ENCODE data around the gene ZBTB5. TPM values are rescaled to one million over a fixed set of nuclear protein-coding genes. Genes with fewer than 3 reads are reported as not detected.

Gene ZBTB5
- polyA plus RNA-seq, 2 donors, result 6.1 to 9.9 TPM

DNA sequence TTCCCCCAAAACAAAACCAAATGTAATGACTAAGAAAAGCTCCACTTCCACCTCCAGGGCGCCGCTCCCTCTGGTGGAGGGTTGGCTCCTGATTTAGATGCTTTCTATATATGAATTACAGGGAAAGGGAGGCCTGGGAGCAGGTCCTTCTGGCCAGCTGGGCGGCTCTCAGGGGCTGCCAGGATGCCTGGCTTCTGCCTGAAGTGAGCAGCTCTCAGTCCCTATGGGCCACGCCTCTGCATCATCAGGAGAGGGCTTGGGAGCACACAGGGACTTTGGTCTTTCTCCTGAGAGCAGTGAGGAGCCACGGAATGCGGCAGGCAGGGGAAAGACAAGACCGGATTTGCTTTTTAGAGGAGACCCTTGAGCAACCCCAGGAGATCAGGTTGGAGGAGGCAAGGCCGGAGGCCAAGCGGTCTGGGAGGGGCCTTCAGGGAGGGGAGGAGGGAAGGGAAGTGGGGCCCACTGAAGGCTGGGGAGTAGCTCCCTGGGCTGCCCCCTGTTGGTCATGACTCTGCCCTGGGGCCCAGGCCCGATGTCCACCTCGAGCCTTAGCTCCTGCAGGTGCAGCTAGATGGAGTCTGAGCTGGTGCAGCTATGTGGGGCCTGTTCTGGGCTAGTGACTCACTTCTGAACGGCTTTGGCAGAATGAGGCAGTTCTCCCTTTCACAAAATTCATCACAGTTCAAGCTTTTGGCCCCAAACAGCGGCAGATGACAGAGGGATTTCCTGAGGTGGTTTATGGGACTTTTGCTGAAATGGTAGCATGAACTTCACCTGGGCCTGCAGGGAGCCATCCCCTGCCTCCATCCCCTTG, 54.1 kb downstream of the ZBTB5 start:
- peaks cover 3% of the 10 kb centered on the region in 2 donors for H3K4me1 ChIP-seq (ENCODE audit: control insufficient read depth in 2 of 2, insufficient read depth in 2 of 2, low read length in 1 of 2)
- H3K27me3 ChIP-seq (ENCODE audit: control insufficient read depth in 1 of 2, insufficient read depth in 2 of 2, low read length in 2 of 2), result no peaks in the 10 kb centered on the region
- no peaks in the 10 kb centered on the region for H3K36me3 ChIP-seq (ENCODE audit: control insufficient read depth in 2 of 2, insufficient read depth in 2 of 2, low read length in 1 of 2)
- 76 to 80% methylated on average over 12 of the region's 13 CpGs for WGBS, 2 donors
- no peaks in the 10 kb centered on the region for H3K9me3 ChIP-seq (ENCODE audit: control insufficient read depth in 2 of 2, insufficient read depth in 1 of 2, low read depth in 1 of 2, low read length in 1 of 2)
- no peak overlapping the region for H3K4me3 ChIP-seq (ENCODE audit: low read depth in 1 of 2, low read length in 2 of 2)
- H3K27ac ChIP-seq (ENCODE audit: low read depth in 2 of 2, low read length in 1 of 2), result no peak overlapping the region

DNA sequence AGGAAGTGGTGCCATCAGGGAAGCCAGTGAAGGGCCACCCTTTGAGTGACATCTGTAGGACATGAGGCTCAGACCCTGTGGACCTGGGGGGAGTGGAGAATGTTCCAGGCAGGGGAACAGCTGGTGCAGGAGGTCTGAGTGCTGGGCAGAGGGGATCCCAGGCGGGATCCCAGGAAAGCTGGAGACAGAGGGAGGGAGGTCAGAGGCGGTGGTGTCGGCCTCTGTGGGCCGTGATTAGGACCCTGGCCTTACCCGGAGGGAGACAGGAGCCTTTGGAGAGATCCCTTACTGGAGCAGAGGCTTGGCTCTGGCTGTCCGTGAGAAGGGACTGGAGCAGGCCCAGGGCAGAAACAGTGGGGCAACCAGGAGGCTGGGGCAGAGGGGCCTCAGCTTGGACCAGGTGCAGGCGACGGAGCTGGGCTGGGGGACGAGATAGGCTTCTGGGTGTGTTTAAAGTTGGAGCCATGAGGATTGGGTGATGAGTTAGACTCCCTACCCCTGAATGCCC, 54.8 kb downstream of the ZBTB5 start:
- Histone ChIP-seq H3K4me3 (ENCODE audit: low read depth in 1 of 2, low read length in 2 of 2) (no peak overlapping the region), H3K4me1 (ENCODE audit: control insufficient read depth in 2 of 2, insufficient read depth in 2 of 2, low read length in 1 of 2) (peaks cover 3% of the 10 kb centered on the region in 2 donors), H3K27ac (ENCODE audit: low read depth in 2 of 2, low read length in 1 of 2) (no peak overlapping the region), H3K36me3 (ENCODE audit: control insufficient read depth in 2 of 2, insufficient read depth in 2 of 2, low read length in 1 of 2) (no peaks in the 10 kb centered on the region), H3K9me3 (ENCODE audit: control insufficient read depth in 2 of 2, insufficient read depth in 1 of 2, low read depth in 1 of 2, low read length in 1 of 2) (no peaks in the 10 kb centered on the region), H3K27me3 (ENCODE audit: control insufficient read depth in 1 of 2, insufficient read depth in 2 of 2, low read length in 2 of 2) (peaks cover 0 to under 1% of the 10 kb centered on the region in 2 donors)
- 93 to 94% methylated on average over 9 of the region's 9 CpGs for WGBS, 2 donors

DNA sequence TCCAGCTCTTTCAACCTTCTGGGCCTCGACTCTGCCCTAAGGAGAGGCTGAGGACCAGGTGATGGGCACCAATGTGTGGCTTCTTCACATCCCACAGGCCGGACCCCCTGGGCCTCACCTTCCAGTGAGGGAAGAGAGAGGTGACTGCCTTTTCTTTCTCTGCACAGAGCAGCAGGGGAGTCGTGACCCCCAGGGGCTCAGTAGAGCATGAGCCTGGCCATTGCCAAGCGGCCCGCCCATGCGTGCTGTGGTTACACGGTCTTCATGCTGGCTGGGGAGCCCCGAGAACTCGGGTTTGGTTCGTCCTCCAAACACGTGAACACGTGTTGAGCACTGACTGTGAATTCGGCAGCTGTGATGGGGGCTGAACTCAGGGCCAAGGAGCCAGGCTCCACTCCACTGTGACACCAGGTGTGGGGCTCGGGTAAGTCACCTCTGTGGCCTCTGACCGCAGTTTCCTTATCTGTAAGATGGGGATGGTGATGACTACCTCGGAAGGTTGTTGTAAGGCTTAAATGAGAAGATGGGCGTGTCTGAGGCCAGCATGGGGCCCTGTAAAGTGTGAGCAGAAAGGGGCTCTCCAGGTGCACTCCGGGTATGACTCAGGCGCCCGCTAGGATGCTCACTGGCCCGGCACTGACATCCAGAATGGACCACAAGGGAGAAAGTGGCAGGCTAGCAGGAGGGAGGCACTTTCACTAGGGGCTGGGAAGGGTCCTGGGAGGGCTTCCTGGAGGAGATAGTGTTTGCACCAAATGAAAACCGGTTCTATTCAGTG, 56.1 kb downstream of the ZBTB5 start:
- no peak overlapping the region for H3K4me3 ChIP-seq (ENCODE audit: low read depth in 1 of 2, low read length in 2 of 2)
- no peaks in the 10 kb centered on the region for H3K9me3 ChIP-seq (ENCODE audit: control insufficient read depth in 2 of 2, insufficient read depth in 1 of 2, low read depth in 1 of 2, low read length in 1 of 2)
- 75 to 79% methylated on average over 22 of the region's 22 CpGs for WGBS, 2 donors
- H3K36me3 ChIP-seq (ENCODE audit: control insufficient read depth in 2 of 2, insufficient read depth in 2 of 2, low read length in 1 of 2), result no peaks in the 10 kb centered on the region
- no peak overlapping the region for H3K27ac ChIP-seq (ENCODE audit: low read depth in 2 of 2, low read length in 1 of 2)
- peaks cover 0 to 3% of the 10 kb centered on the region in 2 donors for H3K27me3 ChIP-seq (ENCODE audit: control insufficient read depth in 1 of 2, insufficient read depth in 2 of 2, low read length in 2 of 2)
- peaks cover 3% of the 10 kb centered on the region in 2 donors for H3K4me1 ChIP-seq (ENCODE audit: control insufficient read depth in 2 of 2, insufficient read depth in 2 of 2, low read length in 1 of 2)

DNA sequence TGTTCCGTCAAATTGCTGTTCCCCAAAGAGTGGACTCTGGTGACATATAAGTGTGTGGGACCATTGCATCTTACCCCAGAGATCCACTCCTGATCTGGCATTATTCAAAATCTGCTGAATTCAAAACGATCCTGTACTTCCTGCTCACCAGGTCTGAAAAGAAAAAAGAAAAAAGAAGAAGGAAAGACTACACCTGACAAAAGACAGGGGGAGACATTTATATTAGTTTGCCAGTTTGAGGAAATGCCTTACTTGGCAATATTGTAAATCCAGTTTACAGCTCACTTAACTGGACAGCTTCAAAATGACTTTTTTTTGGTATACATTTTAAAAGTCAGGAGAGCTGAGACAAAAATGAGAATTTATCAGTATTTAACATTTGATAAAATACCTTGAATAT, 57.8 kb downstream of the ZBTB5 start:
- no peak overlapping the region for H3K4me3 ChIP-seq (ENCODE audit: low read depth in 1 of 2, low read length in 2 of 2)
- no peak overlapping the region for H3K27ac ChIP-seq (ENCODE audit: low read depth in 2 of 2, low read length in 1 of 2)
- H3K36me3 ChIP-seq (ENCODE audit: control insufficient read depth in 2 of 2, insufficient read depth in 2 of 2, low read length in 1 of 2), result no peaks in the 10 kb centered on the region
- peaks cover 0 to 3% of the 10 kb centered on the region in 2 donors for H3K27me3 ChIP-seq (ENCODE audit: control insufficient read depth in 1 of 2, insufficient read depth in 2 of 2, low read length in 2 of 2)
- WGBS, 2 donors, result 49 to 59% methylated on average over 2 of the region's 2 CpGs
- no peaks in the 10 kb centered on the region for H3K9me3 ChIP-seq (ENCODE audit: control insufficient read depth in 2 of 2, insufficient read depth in 1 of 2, low read depth in 1 of 2, low read length in 1 of 2)
- H3K4me1 ChIP-seq (ENCODE audit: control insufficient read depth in 2 of 2, insufficient read depth in 2 of 2, low read length in 1 of 2), result peaks cover 0 to 5% of the 10 kb centered on the region in 2 donors

DNA sequence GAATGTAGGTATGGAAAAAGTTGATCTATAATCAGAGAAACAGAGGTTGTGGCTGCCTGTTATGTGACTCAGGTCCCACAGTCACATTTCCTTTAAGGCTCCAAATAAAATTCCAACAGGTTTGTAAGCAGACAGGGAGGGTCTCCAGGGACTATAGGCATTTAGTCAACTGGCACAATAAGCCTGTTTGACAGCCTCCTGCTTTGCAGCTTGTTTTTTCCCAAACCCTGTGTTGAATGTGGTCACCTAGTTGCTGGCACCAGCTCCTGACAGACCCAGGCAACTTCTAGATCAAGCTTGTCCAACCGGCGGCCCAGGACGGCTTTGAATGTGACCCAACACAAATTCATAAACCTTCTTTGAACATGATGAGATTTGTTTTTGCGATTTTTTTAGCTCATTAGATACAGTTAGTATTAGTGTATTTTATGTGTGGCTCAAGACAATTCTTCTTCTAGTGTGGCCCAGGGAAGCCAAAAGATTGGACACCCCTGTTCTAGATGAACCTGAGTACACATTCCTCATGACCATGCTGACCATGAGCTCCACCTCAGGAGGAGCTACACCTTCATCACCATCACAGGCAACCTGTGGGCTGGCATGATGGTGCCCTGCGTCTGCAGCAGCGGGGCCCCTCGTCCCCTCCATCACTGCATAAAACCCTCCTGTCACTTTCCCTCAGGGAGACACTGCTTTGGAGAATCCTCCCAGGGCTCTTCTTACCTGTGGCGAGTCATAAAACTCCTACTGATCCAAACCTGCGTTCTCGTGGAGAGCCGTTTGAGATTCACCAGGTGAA, 58.4 kb downstream of the ZBTB5 start:
- H3K36me3 ChIP-seq (ENCODE audit: control insufficient read depth in 2 of 2, insufficient read depth in 2 of 2, low read length in 1 of 2), result no peaks in the 10 kb centered on the region
- H3K9me3 ChIP-seq (ENCODE audit: control insufficient read depth in 2 of 2, insufficient read depth in 1 of 2, low read depth in 1 of 2, low read length in 1 of 2), result no peaks in the 10 kb centered on the region
- H3K4me1 ChIP-seq (ENCODE audit: control insufficient read depth in 2 of 2, insufficient read depth in 2 of 2, low read length in 1 of 2), result peaks cover 0 to 2% of the 10 kb centered on the region in 2 donors
- peak overlapping the region in 1 of 2 donors; percentile 37 for H3K27ac ChIP-seq (ENCODE audit: low read depth in 2 of 2, low read length in 1 of 2)
- H3K4me3 ChIP-seq (ENCODE audit: low read depth in 1 of 2, low read length in 2 of 2), result no peak overlapping the region
- peaks cover 0 to 3% of the 10 kb centered on the region in 2 donors for H3K27me3 ChIP-seq (ENCODE audit: control insufficient read depth in 1 of 2, insufficient read depth in 2 of 2, low read length in 2 of 2)
- WGBS, 2 donors, result 76 to 83% methylated on average over 11 of the region's 11 CpGs

DNA sequence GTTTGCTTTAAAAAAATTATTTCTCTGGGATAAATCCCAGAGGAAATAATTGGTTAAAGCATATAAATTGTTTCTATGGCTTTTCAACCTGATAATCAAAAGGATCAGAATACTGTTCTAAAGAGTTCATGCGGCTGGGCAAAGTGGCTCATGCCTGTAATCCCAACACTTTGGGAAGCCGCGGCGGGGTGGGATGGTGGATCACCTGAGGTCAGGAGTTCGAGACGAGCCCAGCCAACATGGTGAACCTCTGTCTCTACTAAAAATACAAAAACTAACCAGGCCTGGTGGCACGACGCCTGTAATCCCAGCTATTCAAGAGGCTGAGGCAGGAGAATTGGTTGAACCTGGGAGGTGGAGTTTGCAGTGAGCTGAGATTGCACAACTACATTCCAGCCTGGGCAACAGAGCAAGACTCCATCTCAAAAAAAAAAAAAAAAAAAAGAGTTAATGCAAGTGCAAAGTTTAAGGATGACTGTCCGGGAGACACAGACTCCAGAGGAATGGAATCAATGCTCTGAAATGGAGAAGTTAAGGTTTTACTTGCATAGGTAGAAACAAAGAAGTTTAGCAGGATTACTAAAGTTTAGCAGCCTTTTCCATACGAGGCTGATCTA, 59.4 kb downstream of the ZBTB5 start:
- WGBS, 2 donors, result 85 to 86% methylated on average over 10 of the region's 10 CpGs
- no peak overlapping the region for H3K27ac ChIP-seq (ENCODE audit: low read depth in 2 of 2, low read length in 1 of 2)
- peaks cover 0 to 3% of the 10 kb centered on the region in 2 donors for H3K27me3 ChIP-seq (ENCODE audit: control insufficient read depth in 1 of 2, insufficient read depth in 2 of 2, low read length in 2 of 2)
- H3K4me1 ChIP-seq (ENCODE audit: control insufficient read depth in 2 of 2, insufficient read depth in 2 of 2, low read length in 1 of 2), result peaks cover 0 to 2% of the 10 kb centered on the region in 2 donors
- no peak overlapping the region for H3K4me3 ChIP-seq (ENCODE audit: low read depth in 1 of 2, low read length in 2 of 2)
- H3K9me3 ChIP-seq (ENCODE audit: control insufficient read depth in 2 of 2, insufficient read depth in 1 of 2, low read depth in 1 of 2, low read length in 1 of 2), result no peaks in the 10 kb centered on the region
- H3K36me3 ChIP-seq (ENCODE audit: control insufficient read depth in 2 of 2, insufficient read depth in 2 of 2, low read length in 1 of 2), result no peaks in the 10 kb centered on the region

DNA sequence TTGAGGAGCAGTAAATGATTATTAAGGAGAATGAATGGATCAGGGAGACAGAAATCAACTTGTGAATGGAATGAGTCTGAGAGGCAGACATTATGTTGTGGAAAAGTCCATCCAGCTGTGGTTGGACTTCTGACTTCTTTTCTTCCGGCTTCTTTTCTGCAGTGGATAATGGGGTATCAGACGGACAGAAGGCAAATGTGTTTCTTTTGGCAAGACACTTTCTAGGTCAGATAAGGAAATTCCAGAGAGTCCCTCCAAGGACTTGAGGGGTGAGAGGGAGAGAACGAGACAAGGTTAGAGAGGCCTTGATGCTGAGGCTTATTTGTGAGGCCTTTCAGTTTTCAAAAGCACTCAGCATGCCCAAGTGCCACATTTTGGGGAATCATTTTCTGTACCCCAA, 59.9 kb downstream of the ZBTB5 start:
- no peaks in the 10 kb centered on the region for H3K9me3 ChIP-seq (ENCODE audit: control insufficient read depth in 2 of 2, insufficient read depth in 1 of 2, low read depth in 1 of 2, low read length in 1 of 2)
- H3K4me1 ChIP-seq (ENCODE audit: control insufficient read depth in 2 of 2, insufficient read depth in 2 of 2, low read length in 1 of 2), result peaks cover 0 to 2% of the 10 kb centered on the region in 2 donors
- no peak overlapping the region for H3K4me3 ChIP-seq (ENCODE audit: low read depth in 1 of 2, low read length in 2 of 2)
- no peak overlapping the region for H3K27ac ChIP-seq (ENCODE audit: low read depth in 2 of 2, low read length in 1 of 2)
- peaks cover 0 to 3% of the 10 kb centered on the region in 2 donors for H3K27me3 ChIP-seq (ENCODE audit: control insufficient read depth in 1 of 2, insufficient read depth in 2 of 2, low read length in 2 of 2)
- H3K36me3 ChIP-seq (ENCODE audit: control insufficient read depth in 2 of 2, insufficient read depth in 2 of 2, low read length in 1 of 2), result no peaks in the 10 kb centered on the region
- 70 to 82% methylated on average over 3 of the region's 3 CpGs for WGBS, 2 donors

DNA sequence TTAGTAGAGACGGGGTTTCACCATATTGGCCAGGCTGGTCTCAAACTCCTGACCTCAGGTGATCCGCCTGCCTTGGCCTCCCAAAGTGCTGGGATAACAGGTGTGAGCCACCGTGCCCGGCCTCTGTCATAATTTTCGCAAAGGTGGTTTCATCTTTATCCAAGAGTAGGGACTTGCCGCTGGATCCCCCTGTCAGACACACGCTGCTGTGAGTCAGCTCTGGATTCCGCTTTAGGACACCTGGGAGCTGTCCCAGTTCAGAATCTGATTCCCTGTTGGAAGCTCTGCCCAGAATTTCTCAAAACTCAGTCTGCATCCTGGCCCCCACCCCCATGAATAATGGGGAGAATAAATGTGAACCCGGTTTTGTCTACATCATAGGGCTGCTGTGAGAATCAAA, 60.7 kb downstream of the ZBTB5 start:
- peaks cover 0 to 3% of the 10 kb centered on the region in 2 donors for H3K27me3 ChIP-seq (ENCODE audit: control insufficient read depth in 1 of 2, insufficient read depth in 2 of 2, low read length in 2 of 2)
- no peaks in the 10 kb centered on the region for H3K9me3 ChIP-seq (ENCODE audit: control insufficient read depth in 2 of 2, insufficient read depth in 1 of 2, low read depth in 1 of 2, low read length in 1 of 2)
- H3K4me3 ChIP-seq (ENCODE audit: low read depth in 1 of 2, low read length in 2 of 2), result no peak overlapping the region
- WGBS, 2 donors, result 77 to 84% methylated on average over 9 of the region's 9 CpGs
- H3K4me1 ChIP-seq (ENCODE audit: control insufficient read depth in 2 of 2, insufficient read depth in 2 of 2, low read length in 1 of 2), result peaks cover 0 to 2% of the 10 kb centered on the region in 2 donors
- H3K27ac ChIP-seq (ENCODE audit: low read depth in 2 of 2, low read length in 1 of 2), result no peak overlapping the region
- H3K36me3 ChIP-seq (ENCODE audit: control insufficient read depth in 2 of 2, insufficient read depth in 2 of 2, low read length in 1 of 2), result no peaks in the 10 kb centered on the region

DNA sequence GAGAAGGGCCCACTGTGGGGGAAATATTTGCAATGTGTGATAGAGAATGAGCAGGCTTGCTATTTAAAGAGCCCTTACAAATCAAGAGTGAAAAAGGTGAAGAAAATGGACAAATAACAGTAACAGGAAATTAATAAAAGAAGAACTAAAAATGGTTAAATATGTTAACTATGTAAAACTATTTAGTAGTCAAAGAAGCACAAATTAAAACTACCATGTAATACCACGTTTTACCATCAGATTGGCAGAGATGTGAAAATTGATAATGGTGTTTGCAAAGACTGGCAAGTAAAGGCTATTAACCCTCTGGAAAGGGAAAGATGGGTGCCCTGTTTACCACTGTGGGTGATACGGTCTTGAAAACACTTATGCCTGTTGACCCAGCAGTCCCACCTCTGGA, 65.9 kb downstream of the ZBTB5 start:
- Histone ChIP-seq H3K36me3 (ENCODE audit: control insufficient read depth in 2 of 2, insufficient read depth in 2 of 2, low read length in 1 of 2) (no peaks in the 10 kb centered on the region), H3K27ac (ENCODE audit: low read depth in 2 of 2, low read length in 1 of 2) (no peak overlapping the region), H3K4me1 (ENCODE audit: control insufficient read depth in 2 of 2, insufficient read depth in 2 of 2, low read length in 1 of 2) (peaks cover 0 to 2% of the 10 kb centered on the region in 2 donors), H3K27me3 (ENCODE audit: control insufficient read depth in 1 of 2, insufficient read depth in 2 of 2, low read length in 2 of 2) (no peaks in the 10 kb centered on the region), H3K9me3 (ENCODE audit: control insufficient read depth in 2 of 2, insufficient read depth in 1 of 2, low read depth in 1 of 2, low read length in 1 of 2) (no peaks in the 10 kb centered on the region), H3K4me3 (ENCODE audit: low read depth in 1 of 2, low read length in 2 of 2) (no peak overlapping the region)
- 72 to 73% methylated on average over 2 of the region's 2 CpGs for WGBS, 2 donors

Data from esophagus (tissue), 2 donors.